GM18517 (cell line): Measurements from ENCODE around the gene MRPL33.

Experiments
- ATAC-seq: cut with Tn5 transposase; IDR thresholded peaks from one replicate; pipeline ENCODE4 v1.9.1; 2021; ENCODE audit warnings: mild to moderate bottlenecking, moderate library complexity; ENCODE audit not compliant: unreplicated experiment

The MRPL33 gene

GRCh38 chr2:27807476-27807875 lies 36.0 kb downstream of the MRPL33 start:
- ATAC-seq: no peak

- ATAC-seq: no peak
Observed at GRCh38 chr2:27808418-27808817, 36.9 kb downstream of the MRPL33 start.

DNA sequence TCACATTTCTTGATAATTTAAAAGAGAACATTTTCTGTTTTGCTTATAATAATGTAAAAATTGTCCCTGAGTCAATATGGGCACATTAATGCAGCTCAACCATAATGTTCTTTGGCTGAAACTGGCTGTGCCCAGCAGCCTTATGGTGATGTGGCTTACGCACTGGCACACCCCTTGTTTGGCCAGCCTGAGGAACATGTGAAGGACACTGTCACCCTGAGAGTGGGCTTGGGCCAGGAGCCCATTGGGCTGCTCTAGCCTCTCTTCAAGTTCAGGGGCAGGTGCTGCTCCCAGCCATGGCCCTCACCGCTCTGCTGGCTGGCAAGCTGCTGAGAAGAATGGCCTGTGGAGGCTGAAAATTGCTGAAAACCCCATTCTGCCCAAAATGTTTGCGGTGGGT lies 37.5 kb downstream of the MRPL33 start:
- no peak for ATAC-seq

DNA sequence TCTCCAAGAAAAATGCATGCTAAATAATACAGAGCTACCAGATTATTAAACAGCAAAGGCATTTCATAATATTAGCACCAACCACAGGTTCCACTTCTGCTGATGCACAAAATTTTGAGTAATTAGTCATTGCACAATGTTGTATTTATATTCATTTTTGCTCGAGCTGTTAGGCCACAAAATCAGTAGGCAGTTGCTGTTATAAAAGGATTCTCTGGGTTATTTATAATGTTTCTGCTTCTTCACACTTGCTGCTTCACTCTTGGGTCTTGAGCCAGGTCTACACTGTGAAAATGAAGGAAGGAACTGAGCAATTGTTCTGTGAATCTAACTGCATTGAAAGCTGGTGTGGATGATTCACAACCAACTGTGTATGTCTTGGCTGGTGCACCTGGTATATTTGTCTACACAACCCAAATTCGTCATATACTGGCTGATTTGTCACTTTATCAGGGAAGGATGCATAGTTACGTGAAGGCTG lies 38.3 kb downstream of the MRPL33 start:
- no peak for ATAC-seq

DNA sequence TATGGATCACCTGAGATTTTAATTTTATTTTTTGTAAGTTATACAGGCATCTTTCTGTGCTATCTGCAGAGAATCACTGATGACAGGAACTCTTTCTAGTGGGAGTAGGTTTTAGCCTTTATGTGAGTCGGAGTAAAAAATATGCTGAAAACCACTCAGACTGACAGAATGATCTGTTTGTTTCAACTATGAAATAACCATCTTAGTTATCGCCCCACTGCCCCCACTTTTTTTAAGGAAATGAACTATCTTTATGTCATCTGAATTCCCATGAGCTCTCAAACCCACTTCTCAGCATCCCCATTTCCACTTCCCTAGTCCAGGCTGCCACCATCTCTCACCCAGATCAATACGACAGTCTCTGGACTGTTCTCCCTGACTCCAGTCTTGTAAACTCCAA lies 38.9 kb downstream of the MRPL33 start:
- ATAC-seq: no peak

- ATAC-seq: no peak
Observed at GRCh38 chr2:27811768-27812167, 40.2 kb downstream of the MRPL33 start.

GRCh38 chr2:27814758-27815157 lies 43.2 kb downstream of the MRPL33 start:
- ATAC-seq: no peak

DNA sequence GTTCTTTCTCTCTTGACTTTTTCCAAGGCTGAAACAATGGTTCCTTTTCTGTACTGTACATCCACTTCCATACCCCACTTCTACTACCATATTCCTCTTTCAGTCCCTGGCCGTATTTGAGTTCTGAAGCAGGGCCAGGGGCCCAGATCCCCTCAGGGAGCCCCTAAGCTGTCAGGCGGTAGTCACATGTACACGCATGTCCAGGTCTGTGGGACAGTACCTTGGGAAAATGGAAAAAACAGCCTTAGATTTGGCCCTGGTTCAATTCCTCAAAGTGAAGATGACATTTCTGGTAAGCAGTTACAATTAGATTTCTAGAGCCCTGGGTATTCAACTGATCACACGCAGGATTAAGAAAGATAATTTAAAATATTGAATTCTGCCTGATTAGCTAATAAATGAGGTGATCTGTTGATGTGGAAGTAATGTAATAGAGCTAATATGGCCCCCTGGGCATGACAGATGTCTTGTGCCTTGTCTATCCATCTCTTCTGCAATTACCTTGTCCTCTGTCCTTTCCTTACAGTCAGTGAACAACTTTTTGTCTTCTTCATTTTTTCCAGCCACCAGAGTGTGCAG lies 44.4 kb downstream of the MRPL33 start:
- ATAC-seq: no peak

DNA sequence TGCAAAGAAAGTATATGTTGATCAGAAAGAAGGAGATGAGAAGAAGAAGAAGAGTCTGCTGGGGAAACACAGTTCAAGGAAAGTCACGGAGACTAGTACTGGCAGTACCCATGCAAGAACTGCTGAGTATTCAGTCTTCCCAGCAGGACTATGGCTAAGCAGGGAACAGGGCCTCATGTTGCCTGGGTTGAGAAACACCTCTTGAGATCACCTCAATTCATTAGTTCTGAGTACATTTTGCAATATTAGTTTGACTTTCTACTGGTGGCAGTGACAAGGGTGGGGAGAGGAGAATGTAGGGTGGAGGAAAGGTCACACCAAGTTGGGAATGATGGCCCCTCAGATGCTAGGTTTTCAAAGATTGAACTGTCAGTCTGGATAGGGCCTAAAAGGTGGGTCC lies 50.5 kb downstream of the MRPL33 start:
- ATAC-seq: no peak

GRCh38 chr2:27823135-27823534 lies 51.6 kb downstream of the MRPL33 start:
- ATAC-seq: no peak

- no peak for ATAC-seq
Observed at GRCh38 chr2:27823569-27823968, 52.0 kb downstream of the MRPL33 start.

- ATAC-seq: no peak
Observed at GRCh38 chr2:27824401-27824800, 52.9 kb downstream of the MRPL33 start.

- ATAC-seq: no peak
Observed at GRCh38 chr2:27828305-27828704, 56.8 kb downstream of the MRPL33 start.
